GM21423 (cell line): Measurements from ENCODE around the gene PUS7.
A peak's percentile ranks its signal among the peaks of the same experiment; 100 is the strongest.
"Not testable (repeated sequence)": the region's sequence is repeated elsewhere in the genome, so short reads cannot be mapped to it uniquely, and the experiment has no call there.

ENCODE experiments used
- ATAC-seq: cut with Tn5 transposase; IDR thresholded peaks from one replicate; pipeline ENCODE4 v1.9.1; 2021; ENCODE audit warnings: mild to moderate bottlenecking, moderate library complexity; ENCODE audit not compliant: unreplicated experiment

PUS7 gene

GRCh38 chr7:105521717-105522463 lies at the start of gene PUS7:
PUS7 (minus strand) TSS chr7:105522271; CDS start chr7:105508512, 13,759 bp downstream.
- ATAC-seq = peak; percentile 86

- ATAC-seq = no peak
Observed at GRCh38 chr7:105567821-105568220, 45.8 kb upstream of the PUS7 start.

GRCh38 chr7:105567024-105567423 lies 45.0 kb upstream of the PUS7 start:
- no peak for ATAC-seq

GRCh38 chr7:105565190-105565589 lies 43.1 kb upstream of the PUS7 start:
- no peak for ATAC-seq

- ATAC-seq = no peak
Observed at GRCh38 chr7:105559926-105560325, 37.9 kb upstream of the PUS7 start.

- no peak for ATAC-seq
Observed at GRCh38 chr7:105538339-105538738, 16.3 kb upstream of the PUS7 start.

- ATAC-seq = no peak
Observed at GRCh38 chr7:105532709-105533460, 10.8 kb upstream of the PUS7 start.

GRCh38 chr7:105531792-105532671 lies 10.0 kb upstream of the PUS7 start, which contains the start of gene RINT1:
RINT1 (plus strand) TSS chr7:105532201; CDS start chr7:105532316, 115 bp downstream.
- ATAC-seq = peak; percentile 92

- no peak for ATAC-seq
Observed at GRCh38 chr7:105530546-105530945, 8.5 kb upstream of the PUS7 start.

GRCh38 chr7:105530126-105530525 lies 8.1 kb upstream of the PUS7 start:
- no peak for ATAC-seq

GRCh38 chr7:105527737-105528136 lies 5.7 kb upstream of the PUS7 start:
- not testable (repeated sequence) for ATAC-seq

GRCh38 chr7:105524840-105525239 lies 2.8 kb upstream of the PUS7 start:
- ATAC-seq = no peak

GRCh38 chr7:105524423-105524822 lies 2.4 kb upstream of the PUS7 start:
- ATAC-seq = not testable (repeated sequence)

GRCh38 chr7:105521027-105521716 lies 899 bp downstream of the PUS7 start:
- peak; percentile 37 for ATAC-seq

- ATAC-seq = not testable (repeated sequence)
Observed at GRCh38 chr7:105520620-105521019, 1.5 kb downstream of the PUS7 start.

GRCh38 chr7:105519353-105519752 lies 2.7 kb downstream of the PUS7 start:
- ATAC-seq = no peak

GRCh38 chr7:105515610-105516009 lies 6.5 kb downstream of the PUS7 start:
- ATAC-seq = not testable (repeated sequence)

GRCh38 chr7:105512926-105513526 lies 9.0 kb downstream of the PUS7 start:
- no peak for ATAC-seq

- no peak for ATAC-seq
Observed at GRCh38 chr7:105512415-105512814, 9.7 kb downstream of the PUS7 start.

GRCh38 chr7:105502173-105502572 lies 19.9 kb downstream of the PUS7 start:
- no peak for ATAC-seq
